Measurements from ENCODE around the gene MPRIP. TPM values are rescaled to one million over a fixed set of nuclear protein-coding genes. Genes with fewer than 3 reads are reported as not detected.
A peak's percentile ranks its signal among the peaks of the same experiment; 100 is the strongest.

MPRIP gene
- total RNA-seq, 2 donors from 2014 or later: 235 to 252 TPM

DNA sequence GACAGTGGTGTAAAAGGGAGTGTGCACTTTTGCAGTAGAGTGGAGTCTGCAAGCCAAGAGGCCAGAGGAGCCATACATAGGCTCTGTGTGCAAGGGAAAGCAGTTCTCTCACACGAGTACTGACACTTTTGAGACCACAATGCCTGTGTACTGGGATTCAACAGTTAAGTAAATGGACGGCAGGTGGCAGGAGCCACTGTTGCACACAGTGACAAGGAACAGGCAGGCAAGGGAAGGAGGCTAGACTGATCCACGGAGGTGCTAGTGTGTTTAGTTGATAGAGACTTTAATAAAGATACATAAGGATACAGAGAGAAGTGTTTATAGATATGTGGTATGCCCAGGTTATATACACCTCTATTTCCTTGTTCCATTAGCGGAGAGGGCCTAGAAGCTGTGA lies 67.0 kb downstream of the MPRIP start:
- ATAC-seq (ENCODE audit: insufficient number of reproducible peaks, low FRiP score, low read depth): no peak
- H3K4me1 ChIP-seq (ENCODE audit: control insufficient read depth in 1 of 2, low read depth in 2 of 2): peaks cover 39 to 44% of the 10 kb centered on the region in 2 donors
- TF ChIP-seq, protein P1, sequence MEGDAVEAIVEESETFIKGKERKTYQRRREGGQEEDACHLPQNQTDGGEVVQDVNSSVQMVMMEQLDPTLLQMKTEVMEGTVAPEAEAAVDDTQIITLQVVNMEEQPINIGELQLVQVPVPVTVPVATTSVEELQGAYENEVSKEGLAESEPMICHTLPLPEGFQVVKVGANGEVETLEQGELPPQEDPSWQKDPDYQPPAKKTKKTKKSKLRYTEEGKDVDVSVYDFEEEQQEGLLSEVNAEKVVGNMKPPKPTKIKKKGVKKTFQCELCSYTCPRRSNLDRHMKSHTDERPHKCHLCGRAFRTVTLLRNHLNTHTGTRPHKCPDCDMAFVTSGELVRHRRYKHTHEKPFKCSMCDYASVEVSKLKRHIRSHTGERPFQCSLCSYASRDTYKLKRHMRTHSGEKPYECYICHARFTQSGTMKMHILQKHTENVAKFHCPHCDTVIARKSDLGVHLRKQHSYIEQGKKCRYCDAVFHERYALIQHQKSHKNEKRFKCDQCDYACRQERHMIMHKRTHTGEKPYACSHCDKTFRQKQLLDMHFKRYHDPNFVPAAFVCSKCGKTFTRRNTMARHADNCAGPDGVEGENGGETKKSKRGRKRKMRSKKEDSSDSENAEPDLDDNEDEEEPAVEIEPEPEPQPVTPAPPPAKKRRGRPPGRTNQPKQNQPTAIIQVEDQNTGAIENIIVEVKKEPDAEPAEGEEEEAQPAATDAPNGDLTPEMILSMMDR (IDR thresholded peaks at IDR 0.05): no peak

GRCh38 chr17:17109907-17110306 lies 67.7 kb downstream of the MPRIP start:
- TF ChIP-seq, protein P1 (IDR thresholded peaks at IDR 0.05): no peak
- Histone ChIP-seq H3K4me3 (no peak overlapping the region), H3K27me3 (replicated peaks; ENCODE audit: insufficient read depth) (no peaks in the 10 kb centered on the region), H3K27ac (no peak overlapping the region), H3K36me3 (no peaks in the 10 kb centered on the region), H3K4me1 (ENCODE audit: control insufficient read depth in 1 of 2, low read depth in 2 of 2) (peaks cover 45 to 47% of the 10 kb centered on the region in 2 donors), H3K9me3 (no peaks in the 10 kb centered on the region)
- ATAC-seq (ENCODE audit: insufficient number of reproducible peaks, low FRiP score, low read depth) (no peak), DNase-seq (ENCODE audit: low spot score) (no peak)

More for the DNA sequence above, 67.0 kb downstream of the MPRIP start:
- Histone ChIP-seq H3K27ac (peak overlapping the region in 1 of 2 donors; percentile 52), H3K27me3 (replicated peaks; ENCODE audit: insufficient read depth) (no peaks in the 10 kb centered on the region), H3K36me3 (no peaks in the 10 kb centered on the region), H3K9me3 (no peaks in the 10 kb centered on the region), H3K4me3 (no peak overlapping the region)
- no peak for DNase-seq (ENCODE audit: low spot score)

GRCh38 chr17:17110520-17110919 lies 68.3 kb downstream of the MPRIP start:
- ATAC-seq (ENCODE audit: insufficient number of reproducible peaks, low FRiP score, low read depth): no peak
- no peak for DNase-seq (ENCODE audit: low spot score)
- H3K27me3 ChIP-seq (replicated peaks; ENCODE audit: insufficient read depth): no peaks in the 10 kb centered on the region
- TF ChIP-seq, protein P1 (IDR thresholded peaks at IDR 0.05): no peak
- no peaks in the 10 kb centered on the region for H3K9me3 ChIP-seq
- peaks cover 51 to 53% of the 10 kb centered on the region in 2 donors for H3K4me1 ChIP-seq (ENCODE audit: control insufficient read depth in 1 of 2, low read depth in 2 of 2)
- H3K36me3 ChIP-seq: no peaks in the 10 kb centered on the region
- H3K27ac ChIP-seq: no peak overlapping the region
- no peak overlapping the region for H3K4me3 ChIP-seq

- no peaks in the 10 kb centered on the region for H3K36me3 ChIP-seq
- H3K27ac ChIP-seq: no peak overlapping the region
- TF ChIP-seq, protein P1 (IDR thresholded peaks at IDR 0.05): no peak
- no peaks in the 10 kb centered on the region for H3K9me3 ChIP-seq
- no peaks in the 10 kb centered on the region for H3K27me3 ChIP-seq (replicated peaks; ENCODE audit: insufficient read depth)
- H3K4me1 ChIP-seq (ENCODE audit: control insufficient read depth in 1 of 2, low read depth in 2 of 2): peaks cover 46 to 61% of the 10 kb centered on the region in 2 donors
- H3K4me3 ChIP-seq: no peak overlapping the region
- DNase-seq (ENCODE audit: low spot score) (no peak), ATAC-seq (ENCODE audit: insufficient number of reproducible peaks, low FRiP score, low read depth) (no peak)
Observed at GRCh38 chr17:17111401-17112393, 69.4 kb downstream of the MPRIP start.

- TF ChIP-seq, protein P1 (IDR thresholded peaks at IDR 0.05): no peak
- Histone ChIP-seq H3K9me3 (no peaks in the 10 kb centered on the region), H3K27ac (no peak overlapping the region), H3K36me3 (no peaks in the 10 kb centered on the region), H3K27me3 (replicated peaks; ENCODE audit: insufficient read depth) (no peaks in the 10 kb centered on the region), H3K4me3 (no peak overlapping the region), H3K4me1 (ENCODE audit: control insufficient read depth in 1 of 2, low read depth in 2 of 2) (peaks cover 36 to 59% of the 10 kb centered on the region in 2 donors)
- no peak for ATAC-seq (ENCODE audit: insufficient number of reproducible peaks, low FRiP score, low read depth)
- no peak for DNase-seq (ENCODE audit: low spot score)
Observed at GRCh38 chr17:17112628-17113200, 70.5 kb downstream of the MPRIP start.
